ENCODE results near the gene IL6.

Gene IL6

GRCh38 chr7:22726907-22727713 lies at the start of gene IL6:
Gene IL6 (plus strand): TSS chr7:22727200. CDS start chr7:22727263, 63 bp downstream.
- no peak for TF ChIP-seq CTCF (IDR thresholded peaks at IDR 0.05)

GRCh38 chr7:22677680-22678079 lies 49.3 kb upstream of the IL6 start:
- no peak for TF ChIP-seq CTCF (IDR thresholded peaks at IDR 0.05)

DNA sequence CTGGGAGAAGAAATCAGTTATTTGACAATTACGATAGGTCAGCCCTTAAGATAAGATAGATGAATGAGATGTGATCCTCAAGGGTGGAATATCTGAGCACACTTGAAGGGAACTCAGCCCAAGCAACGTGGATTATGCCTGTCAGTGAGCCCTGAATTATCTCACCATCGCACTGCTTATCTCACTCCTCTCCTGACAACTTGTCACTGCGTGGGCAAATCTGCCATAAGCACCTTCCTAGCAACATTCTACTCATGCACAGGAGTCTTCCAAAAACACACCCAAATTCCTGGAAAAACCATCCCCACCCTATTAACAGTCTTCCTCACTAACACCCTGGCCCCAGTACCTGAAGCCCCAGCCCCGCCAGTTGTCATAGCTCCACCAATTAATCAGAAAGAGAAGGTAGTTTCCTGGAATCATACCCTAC lies 46.5 kb upstream of the IL6 start:
- no peak for TF ChIP-seq CTCF (IDR thresholded peaks at IDR 0.05)

GRCh38 chr7:22681312-22681711 lies 45.7 kb upstream of the IL6 start:
- no peak for TF ChIP-seq CTCF (IDR thresholded peaks at IDR 0.05)

DNA sequence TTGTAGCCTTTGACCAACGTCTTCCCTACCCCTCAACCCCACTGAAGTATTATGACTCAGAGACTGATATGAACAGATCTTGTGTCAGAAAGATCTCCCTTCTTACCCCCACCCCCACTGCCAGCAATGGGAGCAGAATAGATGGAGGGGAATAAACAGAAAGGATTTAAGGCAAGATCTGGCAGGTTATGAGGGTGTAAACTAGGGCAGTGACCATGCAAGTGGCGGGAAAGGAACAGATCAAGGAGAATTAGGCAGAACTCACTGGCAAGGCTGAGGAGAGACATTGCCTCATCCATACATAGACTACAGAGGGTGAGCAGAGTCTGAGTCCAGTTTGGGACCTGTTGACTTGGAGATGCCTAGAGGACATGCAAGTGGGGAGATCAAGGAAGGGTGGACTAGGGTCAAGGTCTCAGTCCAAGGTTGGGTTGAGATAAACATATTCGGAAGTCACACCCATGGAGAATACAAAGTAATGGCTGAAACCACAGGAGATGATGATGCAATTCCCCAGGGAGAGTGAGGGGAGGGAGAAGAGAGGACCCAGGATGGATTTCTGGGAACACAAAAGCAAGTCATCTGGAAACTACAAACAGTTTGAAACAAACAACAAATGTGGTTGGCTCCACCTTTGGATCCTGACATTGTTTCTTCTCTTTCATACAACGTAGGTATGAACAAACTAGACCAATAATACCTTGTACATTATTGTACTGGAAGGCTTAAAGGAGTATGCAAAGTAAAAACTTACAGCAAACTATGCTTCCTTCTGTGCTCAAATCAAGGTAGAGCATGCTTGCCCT lies 44.9 kb upstream of the IL6 start:
- no peak for TF ChIP-seq CTCF (IDR thresholded peaks at IDR 0.05)

GRCh38 chr7:22683379-22683778 lies 43.6 kb upstream of the IL6 start:
- TF ChIP-seq CTCF (IDR thresholded peaks at IDR 0.05), result no peak

DNA sequence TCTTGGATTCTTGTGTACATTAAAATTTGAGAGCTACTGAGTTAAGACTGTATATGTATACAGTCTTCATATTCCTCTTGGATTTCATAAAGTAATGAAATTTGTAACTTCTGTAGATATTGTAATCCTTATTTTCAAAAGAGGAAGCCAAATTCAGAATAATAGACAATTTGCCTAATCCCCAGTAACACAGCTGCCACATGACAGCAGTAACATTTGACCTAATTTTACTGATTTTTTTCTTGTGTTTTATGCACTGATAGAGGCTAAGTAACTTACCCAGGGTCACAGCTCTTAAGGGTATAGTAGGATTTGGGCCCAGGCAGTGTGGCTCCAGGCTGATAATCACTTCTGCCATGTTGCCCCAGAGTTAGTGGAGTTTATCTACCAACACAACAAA lies 40.4 kb upstream of the IL6 start:
- TF ChIP-seq CTCF (IDR thresholded peaks at IDR 0.05), result no peak

Measured in LNCAP (cell line).